Subcutaneous abdominal adipose tissue (tissue), 5 donors: ENCODE data around the gene ADGRD1.

Experiments
- H3K27ac ChIP-seq: one replicate; pipeline ENCODE4 v1.7.0; 2013; ENCODE audit warnings: low read depth, mild to moderate bottlenecking, inconsistent platforms, low read length, moderate library complexity
- H3K27me3 ChIP-seq, 5 donors: one replicate each; pipeline ENCODE4 v1.7.0; 2013; ENCODE audit warnings: low read length in 5 of 5, inconsistent platforms in 1 of 5; ENCODE audit not compliant: control insufficient read depth in 5 of 5, insufficient read depth in 4 of 5
- H3K36me3 ChIP-seq, 5 donors: one replicate each; pipeline ENCODE4 v1.7.0; 2013; ENCODE audit warnings: low read length in 5 of 5; ENCODE audit not compliant: control insufficient read depth in 5 of 5, insufficient read depth in 5 of 5
- H3K4me1 ChIP-seq, 5 donors: one replicate each; pipeline ENCODE4 v1.7.0; 2013; ENCODE audit warnings: low read length in 5 of 5, mild to moderate bottlenecking in 3 of 5, moderate library complexity in 1 of 5; ENCODE audit not compliant: control insufficient read depth in 5 of 5, insufficient read depth in 5 of 5
- H3K4me3 ChIP-seq, 5 donors: one replicate each; pipeline ENCODE4 v1.7.0; 2013; ENCODE audit warnings: low read length in 5 of 5, low read depth in 1 of 5
- H3K9ac ChIP-seq, 5 donors: one replicate each; pipeline ENCODE4 v1.7.0; 2013; ENCODE audit warnings: low read length in 5 of 5, mild to moderate bottlenecking in 4 of 5, moderate library complexity in 3 of 5
- H3K9me3 ChIP-seq, 5 donors: one replicate each; pipeline ENCODE4 v1.7.0; 2013; ENCODE audit warnings: low read length in 5 of 5; ENCODE audit not compliant: control insufficient read depth in 5 of 5
- donor health status: healthy.
- donor health status: healthy.
- donor health status: healthy.
- donor health status: healthy.
- donor health status: healthy.

The ADGRD1 gene

GRCh38 chr12:131142891-131143657 lies 189.4 kb downstream of the ADGRD1 start:
- H3K27me3 ChIP-seq: peaks cover 0 to 4% (median 2%) of the 10 kb centered on the region in 5 donors
- H3K4me1 ChIP-seq: no peaks in the 10 kb centered on the region
- H3K4me3 ChIP-seq: no peak overlapping the region
- H3K27ac ChIP-seq: no peak overlapping the region
- H3K9ac ChIP-seq: no peak overlapping the region
- no peaks in the 10 kb centered on the region for H3K9me3 ChIP-seq
- peaks cover 0 to 3% (median 0%) of the 10 kb centered on the region in 5 donors for H3K36me3 ChIP-seq

GRCh38 chr12:131146173-131146675 lies 192.5 kb downstream of the ADGRD1 start:
- Histone ChIP-seq H3K9ac (no peak overlapping the region), H3K27ac (no peak overlapping the region), H3K4me3 (no peak overlapping the region), H3K27me3 (no peaks in the 10 kb centered on the region), H3K4me1 (no peaks in the 10 kb centered on the region), H3K36me3 (no peaks in the 10 kb centered on the region), H3K9me3 (no peaks in the 10 kb centered on the region)

- Histone ChIP-seq H3K9ac (no peak overlapping the region), H3K4me1 (no peaks in the 10 kb centered on the region), H3K36me3 (no peaks in the 10 kb centered on the region)
These were observed 193.6 kb downstream of the ADGRD1 start for GRCh38 chr12:131147293-131147692.

DNA sequence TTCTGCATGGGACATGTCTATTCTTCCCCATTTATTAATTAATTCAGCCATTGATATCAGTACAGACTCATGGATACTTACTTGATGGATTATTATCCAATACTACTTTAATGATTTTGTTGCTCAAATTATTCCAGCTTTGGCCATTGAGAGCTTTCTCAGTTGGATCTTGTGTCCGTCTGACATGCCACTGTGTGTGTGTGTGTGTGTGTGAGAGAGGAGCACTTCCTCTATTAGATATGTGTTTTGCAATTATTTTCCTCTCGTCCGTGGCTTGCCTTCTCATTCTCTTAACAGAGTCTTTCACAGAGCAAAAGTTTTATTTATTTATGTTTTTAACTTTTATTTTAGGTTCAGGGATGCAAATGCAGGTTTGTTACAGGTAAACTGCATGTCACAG lies 194.2 kb downstream of the ADGRD1 start:
- H3K9me3 ChIP-seq: no peaks in the 10 kb centered on the region
- H3K27me3 ChIP-seq: peaks cover 0 to 6% (median 0%) of the 10 kb centered on the region in 5 donors
- no peak overlapping the region for H3K4me3 ChIP-seq
- H3K27ac ChIP-seq: no peak overlapping the region
- H3K4me1 ChIP-seq: no peaks in the 10 kb centered on the region
- no peak overlapping the region for H3K9ac ChIP-seq
- H3K36me3 ChIP-seq: no peaks in the 10 kb centered on the region

More at GRCh38 chr12:131147293-131147692, 193.6 kb downstream of the ADGRD1 start:
- Histone ChIP-seq H3K4me3 (no peak overlapping the region), H3K9me3 (no peaks in the 10 kb centered on the region), H3K27me3 (peaks cover 0 to 6% (median 0%) of the 10 kb centered on the region in 5 donors), H3K27ac (no peak overlapping the region)

- no peak overlapping the region for H3K27ac ChIP-seq
- H3K9ac ChIP-seq: no peak overlapping the region
- H3K9me3 ChIP-seq: peaks cover 0 to 3% (median 0%) of the 10 kb centered on the region in 5 donors
- no peaks in the 10 kb centered on the region for H3K4me1 ChIP-seq
- H3K4me3 ChIP-seq: no peak overlapping the region
- no peaks in the 10 kb centered on the region for H3K36me3 ChIP-seq
- H3K27me3 ChIP-seq: peaks cover 0 to 8% (median 6%) of the 10 kb centered on the region in 5 donors
These were observed 198.0 kb downstream of the ADGRD1 start for GRCh38 chr12:131151558-131152345.

GRCh38 chr12:131152587-131152986 lies 198.9 kb downstream of the ADGRD1 start:
- Histone ChIP-seq H3K4me1 (no peaks in the 10 kb centered on the region), H3K27ac (no peak overlapping the region), H3K4me3 (no peak overlapping the region), H3K9ac (no peak overlapping the region), H3K27me3 (peaks cover 0 to 8% (median 6%) of the 10 kb centered on the region in 5 donors), H3K36me3 (no peaks in the 10 kb centered on the region), H3K9me3 (peaks cover 0 to 3% (median 0%) of the 10 kb centered on the region in 5 donors)

DNA sequence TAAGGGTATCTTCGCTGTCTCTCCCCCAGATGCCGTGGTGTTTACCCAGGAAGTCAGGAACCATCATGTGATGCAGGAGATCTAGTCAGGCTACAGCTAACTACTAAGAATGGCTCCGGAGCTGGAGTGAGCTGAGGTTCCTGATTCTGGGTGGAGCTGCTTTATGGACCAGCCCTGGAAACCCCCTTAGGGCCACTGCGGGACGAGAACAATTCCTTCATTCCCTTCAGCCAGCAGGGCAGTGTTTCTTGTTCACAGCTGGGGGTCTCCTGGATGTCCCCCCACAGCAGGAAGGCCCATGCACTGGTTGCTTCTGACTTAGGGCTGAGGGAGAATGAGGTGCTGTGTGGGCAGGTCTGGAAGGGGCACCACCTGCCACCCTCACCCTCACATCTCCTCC lies 199.3 kb downstream of the ADGRD1 start:
- Histone ChIP-seq H3K27me3 (peaks cover 0 to 8% (median 6%) of the 10 kb centered on the region in 5 donors), H3K27ac (no peak overlapping the region), H3K9ac (no peak overlapping the region), H3K36me3 (no peaks in the 10 kb centered on the region), H3K9me3 (peaks cover 0 to 3% (median 0%) of the 10 kb centered on the region in 5 donors), H3K4me3 (no peak overlapping the region), H3K4me1 (no peaks in the 10 kb centered on the region)

- H3K27me3 ChIP-seq: peaks cover 0 to 8% (median 6%) of the 10 kb centered on the region in 5 donors
- H3K36me3 ChIP-seq: no peaks in the 10 kb centered on the region
- H3K4me1 ChIP-seq: no peaks in the 10 kb centered on the region
- no peak overlapping the region for H3K9ac ChIP-seq
- peaks cover 0 to 3% (median 0%) of the 10 kb centered on the region in 5 donors for H3K9me3 ChIP-seq
- no peak overlapping the region for H3K4me3 ChIP-seq
- H3K27ac ChIP-seq: no peak overlapping the region
These were observed 200.2 kb downstream of the ADGRD1 start for GRCh38 chr12:131153956-131154355.

- Histone ChIP-seq H3K27ac (no peak overlapping the region), H3K4me1 (no peaks in the 10 kb centered on the region), H3K36me3 (no peaks in the 10 kb centered on the region), H3K9me3 (peaks cover 0 to 3% (median 0%) of the 10 kb centered on the region in 5 donors), H3K4me3 (no peak overlapping the region), H3K27me3 (peaks cover 0 to 8% (median 6%) of the 10 kb centered on the region in 5 donors), H3K9ac (no peak overlapping the region)
These were observed 201.4 kb downstream of the ADGRD1 start for GRCh38 chr12:131155131-131155530.

DNA sequence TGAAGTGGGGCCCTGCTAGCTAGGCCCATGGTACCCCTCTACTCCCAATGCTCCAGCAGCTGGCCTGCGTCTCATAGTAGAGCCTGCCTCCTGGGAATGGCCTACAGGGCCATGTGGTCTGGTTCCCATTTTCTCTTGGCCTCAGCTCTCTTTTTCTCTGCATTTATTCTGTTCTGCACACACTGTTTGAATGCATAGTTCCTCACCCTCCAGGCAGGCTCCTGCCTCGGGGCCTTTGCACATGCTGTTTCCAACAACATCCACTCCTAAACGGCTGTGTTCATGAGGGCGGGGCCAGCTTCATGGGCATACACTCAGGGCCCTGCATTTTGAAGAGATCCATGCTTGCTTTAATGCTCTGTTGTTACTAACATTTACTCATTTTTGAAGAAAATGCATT lies 204.0 kb downstream of the ADGRD1 start:
- Histone ChIP-seq H3K4me3 (no peak overlapping the region), H3K27me3 (peaks cover 0 to 13% (median 4%) of the 10 kb centered on the region in 5 donors), H3K9ac (no peak overlapping the region), H3K4me1 (no peaks in the 10 kb centered on the region), H3K27ac (no peak overlapping the region), H3K9me3 (peaks cover 0 to 3% (median 0%) of the 10 kb centered on the region in 5 donors), H3K36me3 (no peaks in the 10 kb centered on the region)
